GM12873 (cell line): Measurements from ENCODE around the gene CEMP1.

Source experiments
- TF ChIP-seq, protein P1 (sequence below): IDR thresholded peaks from 2 replicates; pipeline ENCODE4 v1.5.1; 2012; ENCODE audit warnings: low read depth, mild to moderate bottlenecking, moderate library complexity, low read length, control low read depth; ENCODE audit not compliant: insufficient read depth; ENCODE audit errors: missing control alignments

CEMP1 gene

DNA sequence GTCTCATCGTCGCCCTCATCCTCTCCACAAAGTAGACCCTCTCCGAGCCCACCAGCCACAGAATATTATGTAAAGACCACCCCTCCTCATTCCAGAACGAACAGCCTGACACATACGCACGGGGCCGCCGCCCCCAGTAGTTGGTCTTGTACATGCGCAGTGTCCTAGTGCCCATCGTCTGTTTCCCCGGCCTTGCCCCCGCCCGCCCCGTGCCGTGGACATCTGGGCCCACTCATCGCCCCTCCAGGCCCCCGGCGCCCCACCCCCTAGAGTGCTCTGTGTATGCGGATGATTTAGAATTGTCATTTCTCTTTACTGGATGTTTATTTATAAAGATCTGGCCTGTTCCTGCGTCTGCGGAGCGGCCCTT, 11.5 kb downstream of the CEMP1 start:
- TF ChIP-seq, protein P1, sequence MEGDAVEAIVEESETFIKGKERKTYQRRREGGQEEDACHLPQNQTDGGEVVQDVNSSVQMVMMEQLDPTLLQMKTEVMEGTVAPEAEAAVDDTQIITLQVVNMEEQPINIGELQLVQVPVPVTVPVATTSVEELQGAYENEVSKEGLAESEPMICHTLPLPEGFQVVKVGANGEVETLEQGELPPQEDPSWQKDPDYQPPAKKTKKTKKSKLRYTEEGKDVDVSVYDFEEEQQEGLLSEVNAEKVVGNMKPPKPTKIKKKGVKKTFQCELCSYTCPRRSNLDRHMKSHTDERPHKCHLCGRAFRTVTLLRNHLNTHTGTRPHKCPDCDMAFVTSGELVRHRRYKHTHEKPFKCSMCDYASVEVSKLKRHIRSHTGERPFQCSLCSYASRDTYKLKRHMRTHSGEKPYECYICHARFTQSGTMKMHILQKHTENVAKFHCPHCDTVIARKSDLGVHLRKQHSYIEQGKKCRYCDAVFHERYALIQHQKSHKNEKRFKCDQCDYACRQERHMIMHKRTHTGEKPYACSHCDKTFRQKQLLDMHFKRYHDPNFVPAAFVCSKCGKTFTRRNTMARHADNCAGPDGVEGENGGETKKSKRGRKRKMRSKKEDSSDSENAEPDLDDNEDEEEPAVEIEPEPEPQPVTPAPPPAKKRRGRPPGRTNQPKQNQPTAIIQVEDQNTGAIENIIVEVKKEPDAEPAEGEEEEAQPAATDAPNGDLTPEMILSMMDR: no peak

DNA sequence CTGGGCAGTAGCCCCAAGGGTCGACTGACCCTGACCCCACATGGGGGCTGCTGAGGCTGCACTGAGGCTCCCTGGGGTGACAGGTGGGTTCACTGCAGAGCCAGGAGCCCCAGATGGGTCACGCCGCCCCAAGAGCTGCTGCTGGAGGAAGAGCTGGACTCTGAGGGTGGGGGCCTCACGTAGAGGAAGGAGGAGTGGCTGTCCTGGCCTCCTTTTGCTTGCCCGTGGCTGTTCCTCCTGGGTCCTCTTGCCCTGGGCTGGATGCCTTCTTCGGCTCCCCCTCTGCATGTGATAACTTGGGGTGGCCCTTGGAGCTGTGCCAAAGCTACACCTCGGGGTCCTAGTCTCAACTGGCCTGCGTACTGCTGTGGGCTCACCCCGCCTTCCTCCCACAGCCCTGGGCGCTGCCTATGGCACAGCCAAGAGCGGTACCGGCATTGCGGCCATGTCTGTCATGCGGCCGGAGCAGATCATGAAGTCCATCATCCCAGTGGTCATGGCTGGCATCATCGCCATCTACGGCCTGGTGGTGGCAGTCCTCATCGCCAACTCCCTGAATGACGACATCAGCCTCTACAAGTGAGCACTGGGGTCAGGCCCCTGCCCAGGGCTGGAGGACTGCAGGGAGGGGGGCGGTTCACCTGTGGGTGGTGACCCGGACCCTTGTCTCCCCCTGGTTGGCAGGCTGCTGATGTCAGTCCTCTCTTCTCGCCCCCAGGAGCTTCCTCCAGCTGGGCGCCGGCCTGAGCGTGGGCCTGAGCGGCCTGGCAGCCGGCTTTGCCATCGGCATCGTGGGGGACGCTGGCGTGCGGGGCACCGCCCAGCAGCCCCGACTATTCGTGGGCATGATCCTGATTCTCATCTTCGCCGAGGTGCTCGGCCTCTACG, 12.1 kb downstream of the CEMP1 start:
- TF ChIP-seq, protein P1: no peak

DNA sequence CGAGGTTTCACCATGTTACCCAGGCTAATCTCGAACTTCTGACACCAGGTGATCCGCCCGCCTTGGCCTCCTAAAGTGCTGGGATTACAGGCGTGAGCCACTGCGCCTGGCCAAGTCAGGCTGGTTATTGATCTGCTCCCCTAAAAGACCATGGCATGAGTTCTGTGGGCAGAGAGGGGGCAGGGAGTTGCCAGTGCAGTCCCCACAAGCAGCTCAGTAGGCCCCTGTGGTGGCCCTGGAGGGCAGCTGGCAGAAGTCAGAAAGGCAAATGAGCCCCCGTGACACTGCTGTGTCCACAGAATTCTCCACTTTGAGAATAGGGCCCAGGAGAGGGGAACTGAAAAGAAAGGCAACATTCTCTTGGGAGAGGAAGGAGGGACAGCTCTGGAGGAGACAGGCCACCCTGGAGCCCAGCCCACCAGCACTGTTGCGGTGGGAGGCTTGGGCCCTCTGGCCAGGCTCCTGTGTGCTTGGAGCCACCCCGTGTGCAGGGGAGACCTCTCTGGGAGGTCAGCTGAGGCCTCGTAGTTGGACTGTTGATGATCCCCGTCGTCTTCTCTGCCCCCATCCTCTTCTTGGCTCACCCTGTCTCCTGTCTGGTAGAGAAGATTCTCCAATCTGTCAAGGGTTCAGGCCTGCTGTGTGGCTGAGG, 13.1 kb downstream of the CEMP1 start:
- TF ChIP-seq, protein P1: no peak

DNA sequence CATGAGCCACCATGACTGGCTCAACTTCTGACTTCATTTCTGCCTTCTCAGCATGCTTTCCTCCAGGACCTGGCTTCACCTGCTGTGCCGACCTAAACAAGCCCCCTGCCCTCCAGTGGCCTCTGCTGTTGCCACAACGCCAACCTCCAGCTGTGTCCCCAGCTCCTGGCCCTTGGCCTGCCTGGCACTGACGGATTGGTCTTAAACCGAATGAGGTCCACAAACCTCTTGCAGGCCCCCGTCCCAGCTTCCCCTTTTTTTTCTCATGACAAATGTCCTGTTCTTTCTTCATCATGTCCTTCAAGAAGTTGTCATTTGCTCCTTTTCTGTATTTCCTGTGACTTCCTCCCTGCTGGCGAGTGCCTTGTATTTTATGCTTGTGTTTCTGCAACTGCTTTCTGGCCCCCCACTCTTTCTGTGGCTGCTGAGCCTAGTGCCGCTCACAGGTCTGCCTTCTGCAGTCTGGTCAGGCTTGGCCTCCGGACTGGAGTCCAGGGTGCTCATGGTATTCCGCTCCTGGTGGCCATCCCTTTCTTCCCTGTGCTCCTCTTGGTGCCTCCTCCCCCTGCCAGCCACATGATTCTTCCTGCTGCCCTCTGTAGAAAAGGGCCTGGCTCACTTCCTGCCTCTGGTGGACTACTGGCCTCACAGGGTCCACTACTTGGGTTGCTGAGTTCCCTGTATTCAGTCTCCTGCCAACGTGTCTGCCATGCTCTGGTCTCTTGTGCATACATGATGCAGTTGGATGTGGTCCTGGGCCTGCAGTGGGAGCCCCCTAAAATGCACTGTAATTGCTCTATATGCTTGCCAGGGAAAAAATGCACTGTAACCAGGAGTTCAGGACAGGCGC, 14.6 kb downstream of the CEMP1 start:
- TF ChIP-seq, protein P1: no peak

DNA sequence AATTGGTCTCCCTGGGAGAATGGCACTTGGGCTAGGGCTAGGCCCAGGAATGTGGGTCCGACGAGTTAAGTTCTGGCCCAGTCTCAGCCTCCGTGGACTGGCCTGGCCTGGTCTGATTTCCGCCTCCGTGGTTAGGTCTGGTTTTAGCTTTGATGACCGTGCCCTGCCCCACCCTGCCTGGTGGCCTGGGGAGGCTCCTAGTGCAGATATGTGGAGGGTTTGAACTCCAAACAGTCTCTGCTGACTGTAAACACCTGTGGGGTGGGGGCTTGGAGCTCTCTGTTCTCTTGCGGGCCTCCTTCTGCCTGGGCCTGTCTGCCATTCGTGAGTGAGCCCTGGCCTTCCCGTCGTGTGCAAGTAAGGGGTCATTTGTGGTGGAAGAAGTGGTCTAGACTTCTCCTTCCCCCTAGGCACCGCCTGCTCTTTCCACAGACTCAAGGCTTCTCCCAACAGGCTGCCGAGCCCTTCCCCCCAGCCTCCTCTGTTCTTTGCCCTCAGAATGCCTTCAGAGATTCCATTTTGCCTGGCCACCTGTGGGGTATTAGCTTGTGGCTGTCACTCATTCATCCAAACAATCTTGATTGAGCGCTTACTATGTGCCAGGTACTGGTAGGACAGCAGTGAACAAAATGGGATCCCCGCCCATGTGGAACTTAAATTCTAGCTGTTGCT, 15.9 kb downstream of the CEMP1 start:
- TF ChIP-seq, protein P1: no peak

DNA sequence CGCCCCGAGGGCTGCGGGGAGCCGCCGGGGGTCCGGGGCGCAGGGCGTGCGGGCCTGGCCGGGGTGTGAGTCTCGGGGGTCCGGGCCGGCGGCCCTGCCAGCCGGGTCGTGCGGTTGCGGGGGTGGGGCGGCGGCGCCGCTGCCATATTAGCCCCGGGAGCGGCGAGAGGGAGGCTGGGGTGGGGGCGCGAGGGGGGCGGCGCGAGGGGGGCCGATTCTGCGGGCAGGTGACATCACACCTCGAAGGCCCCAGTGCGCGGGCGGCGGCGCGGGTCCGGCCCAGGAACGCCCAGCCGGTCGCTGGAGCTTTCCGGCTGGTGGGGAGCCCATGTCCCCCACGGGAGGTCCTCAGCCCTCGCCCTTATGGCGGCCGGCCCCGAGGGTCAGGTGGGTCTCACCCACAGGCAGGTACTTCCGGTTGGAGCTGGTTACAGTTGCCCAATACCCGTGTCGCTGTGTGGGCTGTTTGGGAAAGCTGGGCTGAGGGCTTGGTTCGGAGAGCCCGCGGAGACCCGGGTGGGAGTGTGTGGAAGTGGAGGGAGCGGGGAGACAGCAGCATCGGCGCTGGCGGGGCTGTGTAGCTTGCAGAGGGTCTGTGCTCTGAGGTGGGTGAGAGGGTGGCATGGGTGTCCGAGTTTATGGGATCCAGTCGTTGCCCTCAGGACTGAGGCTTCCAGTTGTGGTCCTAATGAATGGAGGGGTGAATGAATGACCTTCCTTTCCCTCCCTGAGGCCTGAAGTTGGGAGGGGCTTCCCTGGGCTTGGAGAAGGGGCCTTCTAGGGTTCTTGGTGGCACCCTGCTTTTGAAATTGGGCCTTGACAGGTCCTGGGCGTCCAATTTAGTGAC, 16.7 kb downstream of the CEMP1 start:
- TF ChIP-seq, protein P1: no peak
